ENCODE results near the gene MYO1B.
A peak's percentile ranks its signal among the peaks of the same experiment; 100 is the strongest.

MYO1B gene

DNA sequence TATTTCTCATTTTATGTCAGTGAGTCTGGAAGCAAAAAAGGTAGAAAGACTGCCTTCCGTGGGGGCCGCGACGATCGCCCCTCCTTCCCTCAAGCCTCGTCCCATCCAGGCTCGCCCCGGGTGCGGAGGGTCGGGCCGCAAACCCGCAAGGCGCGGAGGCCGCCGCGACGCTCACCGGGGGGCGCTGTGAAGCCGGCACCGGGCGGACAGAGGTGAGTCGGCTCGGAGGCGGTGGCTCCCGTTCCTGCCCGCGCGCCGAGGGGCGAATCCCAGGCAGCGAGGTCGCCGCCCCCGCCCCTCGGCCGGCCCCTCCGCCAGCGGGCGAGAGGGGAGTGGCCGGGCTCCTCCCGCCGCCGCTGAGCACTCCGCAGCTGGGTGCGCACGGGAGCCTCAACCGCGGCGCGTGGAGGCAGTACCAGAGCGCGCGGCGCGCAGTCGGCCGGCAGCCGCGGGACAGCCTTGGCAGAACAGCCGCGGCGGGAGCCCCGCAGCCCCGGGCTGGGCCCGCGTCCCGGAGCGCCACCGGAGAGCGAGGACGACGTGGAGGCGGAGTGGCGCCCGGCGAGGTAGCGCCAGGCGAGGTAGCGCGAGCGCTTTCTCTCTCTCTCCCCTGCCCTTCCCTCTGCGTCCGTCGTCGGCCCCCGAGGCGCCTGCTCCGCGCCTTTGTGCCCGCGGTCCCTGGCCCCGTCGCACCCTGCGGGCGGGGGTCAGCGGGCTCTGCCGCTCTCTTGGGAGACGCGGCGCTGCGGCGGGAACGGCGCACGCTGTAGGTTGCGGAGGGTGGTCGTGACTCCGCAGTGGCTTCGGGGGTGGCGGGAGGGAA lies at the start of gene MYO1B:
Gene MYO1B, plus strand, starts transcription at position 359 of the 823 bp plus-strand sequence. CDS start 31,492 bp downstream, outside the sequence.
- peak; percentile 92 for DNase-seq

DNA sequence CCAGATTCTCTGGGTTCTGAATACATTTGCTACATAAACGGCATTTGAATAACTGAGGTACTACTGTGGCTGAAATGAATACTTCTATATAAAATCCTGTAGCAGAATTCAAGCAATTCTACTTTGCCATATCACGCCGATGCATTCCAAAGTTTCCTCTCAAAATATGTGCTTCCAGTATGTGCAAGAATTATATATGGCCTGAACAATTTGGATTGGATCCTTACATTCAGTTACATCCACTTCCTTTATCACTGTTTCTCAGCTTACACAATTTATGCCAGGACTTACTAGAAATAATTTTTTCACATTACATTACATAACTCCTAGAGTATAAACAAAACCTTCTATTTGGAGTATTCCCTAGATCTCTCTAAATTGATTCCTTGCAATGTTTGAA lies 48.1 kb upstream of the MYO1B start:
- DNase-seq: no peak

DNA sequence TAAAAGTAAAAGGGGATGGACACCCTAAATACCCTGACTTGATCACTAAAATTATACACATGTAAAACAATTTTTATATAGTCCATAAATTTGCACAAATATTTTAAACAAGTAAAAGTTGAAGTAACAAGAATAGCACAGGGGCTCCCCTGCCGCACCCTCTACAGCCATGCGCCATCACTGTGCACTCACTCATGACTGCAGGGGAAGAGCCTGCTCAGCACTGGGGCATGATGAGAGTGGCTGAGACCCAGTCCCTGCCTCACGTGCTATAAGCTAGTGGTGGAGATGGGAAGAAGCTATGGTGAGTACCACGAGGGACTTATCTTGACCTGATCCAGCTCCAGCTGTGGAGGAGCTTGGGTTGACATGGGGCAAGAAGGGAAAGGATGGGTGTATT lies 46.9 kb upstream of the MYO1B start:
- DNase-seq: no peak

DNA sequence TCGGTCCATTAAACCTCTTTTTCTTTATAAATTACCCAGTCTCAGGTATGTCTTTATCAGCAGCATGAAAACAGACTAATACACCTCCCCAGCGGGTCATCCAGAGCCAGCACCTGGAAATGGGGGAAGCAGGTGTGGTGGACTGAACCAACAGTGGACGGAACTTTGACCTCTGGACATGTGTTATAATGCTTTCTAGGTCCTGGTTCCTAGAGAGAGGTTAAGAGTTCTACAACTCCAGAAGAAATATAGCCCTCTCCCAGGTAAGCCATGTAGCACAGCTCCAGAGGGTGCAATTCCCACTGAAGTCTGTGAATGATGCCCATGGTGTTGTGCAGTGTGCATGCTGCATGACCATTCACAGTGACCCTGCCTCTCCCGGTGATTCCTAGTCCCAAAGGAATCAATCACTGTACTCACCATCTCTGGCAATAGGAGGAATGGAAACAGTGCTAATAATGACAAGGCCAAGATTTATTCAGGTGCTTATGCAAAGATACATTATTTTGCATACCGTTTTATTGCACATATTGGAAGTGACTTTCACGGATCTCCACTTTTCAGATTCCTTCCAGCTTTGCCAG lies 45.2 kb upstream of the MYO1B start:
- no peak for DNase-seq

DNA sequence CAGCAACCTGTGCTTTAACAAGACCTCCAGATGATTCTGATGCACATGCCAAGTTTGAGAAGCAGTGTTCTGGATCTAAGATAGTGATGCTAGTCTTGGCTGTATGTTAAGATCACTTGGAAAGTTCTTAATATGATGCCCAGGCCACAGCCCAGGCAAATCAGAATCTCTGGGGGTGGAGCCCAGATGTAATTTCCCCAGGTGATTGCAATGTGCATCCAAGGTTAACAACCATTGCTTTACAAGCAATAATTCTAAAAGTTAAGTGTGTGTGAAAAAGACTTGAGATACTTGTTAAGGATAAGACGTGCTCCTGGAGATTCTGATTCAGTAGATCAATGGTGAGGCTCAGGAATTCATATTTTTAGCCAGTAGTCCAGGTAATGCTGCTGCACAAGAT lies 44.3 kb upstream of the MYO1B start:
- no peak for DNase-seq

DNA sequence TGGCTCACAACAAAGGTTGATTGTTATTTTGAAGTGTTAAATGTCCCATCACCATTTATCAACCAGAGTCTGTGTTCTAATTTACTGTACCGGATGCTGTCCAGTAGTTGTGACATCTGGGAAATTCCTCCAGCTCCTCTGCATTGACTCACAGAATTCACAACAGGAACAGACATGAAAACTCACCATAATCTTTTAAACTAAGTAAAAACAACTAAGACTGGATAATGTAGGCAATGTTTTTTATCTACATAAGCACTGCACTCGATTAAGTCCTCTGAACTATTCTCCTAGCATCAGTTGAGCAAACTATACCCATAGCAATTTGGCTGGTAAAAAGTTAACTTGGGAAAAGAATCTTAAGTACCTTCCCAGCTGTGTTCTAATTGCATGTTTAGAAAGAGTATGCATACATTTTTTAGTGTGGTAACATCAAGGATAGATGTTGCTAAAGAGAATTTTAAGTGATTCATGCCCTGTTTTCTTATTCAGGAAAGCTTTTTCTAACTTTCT lies 42.9 kb upstream of the MYO1B start:
- DNase-seq: no peak

DNA sequence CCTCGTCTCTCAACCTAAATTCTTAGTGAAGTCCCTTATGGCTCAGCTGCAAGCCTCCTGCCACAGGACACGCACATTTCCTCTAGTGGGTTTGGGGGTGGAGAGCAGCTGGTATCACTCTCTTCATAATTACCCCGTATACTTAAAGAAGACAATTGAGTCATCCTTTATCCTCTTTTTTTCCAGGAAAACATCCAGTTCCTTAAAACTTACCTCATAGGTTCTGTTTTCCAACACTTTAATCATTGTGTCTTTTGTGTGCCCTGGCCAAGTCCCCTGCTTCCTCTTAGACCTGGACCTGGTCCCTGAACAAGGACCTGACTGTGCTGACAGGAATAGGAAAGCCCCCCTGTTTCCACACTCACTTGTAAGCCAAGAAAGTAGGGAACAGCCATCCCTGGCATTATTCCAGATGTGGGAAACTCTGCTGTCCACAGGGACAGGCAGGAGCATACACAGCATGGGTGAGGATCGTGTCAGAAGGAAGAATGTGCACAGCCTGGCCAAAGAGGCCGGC lies 42.3 kb upstream of the MYO1B start:
- no peak for DNase-seq

DNA sequence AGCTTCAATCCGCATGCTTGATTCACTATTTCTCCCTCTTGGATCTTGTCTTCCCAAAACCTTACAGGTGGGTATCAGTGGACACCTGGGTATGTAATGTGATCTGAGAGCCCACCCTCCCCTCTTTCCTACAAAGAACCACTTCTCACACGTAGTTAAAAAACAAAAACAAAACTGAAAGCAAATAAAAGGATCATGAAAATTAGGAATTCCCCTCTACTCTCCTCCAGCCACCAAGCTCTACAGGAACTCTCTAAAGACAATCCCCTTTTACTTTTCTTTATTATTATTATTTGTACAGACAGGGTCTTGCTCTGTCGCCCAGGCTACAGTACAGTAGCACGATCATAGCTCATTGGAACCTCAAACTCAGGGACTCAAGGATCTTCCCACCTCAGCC lies 40.8 kb upstream of the MYO1B start:
- no peak for DNase-seq

DNA sequence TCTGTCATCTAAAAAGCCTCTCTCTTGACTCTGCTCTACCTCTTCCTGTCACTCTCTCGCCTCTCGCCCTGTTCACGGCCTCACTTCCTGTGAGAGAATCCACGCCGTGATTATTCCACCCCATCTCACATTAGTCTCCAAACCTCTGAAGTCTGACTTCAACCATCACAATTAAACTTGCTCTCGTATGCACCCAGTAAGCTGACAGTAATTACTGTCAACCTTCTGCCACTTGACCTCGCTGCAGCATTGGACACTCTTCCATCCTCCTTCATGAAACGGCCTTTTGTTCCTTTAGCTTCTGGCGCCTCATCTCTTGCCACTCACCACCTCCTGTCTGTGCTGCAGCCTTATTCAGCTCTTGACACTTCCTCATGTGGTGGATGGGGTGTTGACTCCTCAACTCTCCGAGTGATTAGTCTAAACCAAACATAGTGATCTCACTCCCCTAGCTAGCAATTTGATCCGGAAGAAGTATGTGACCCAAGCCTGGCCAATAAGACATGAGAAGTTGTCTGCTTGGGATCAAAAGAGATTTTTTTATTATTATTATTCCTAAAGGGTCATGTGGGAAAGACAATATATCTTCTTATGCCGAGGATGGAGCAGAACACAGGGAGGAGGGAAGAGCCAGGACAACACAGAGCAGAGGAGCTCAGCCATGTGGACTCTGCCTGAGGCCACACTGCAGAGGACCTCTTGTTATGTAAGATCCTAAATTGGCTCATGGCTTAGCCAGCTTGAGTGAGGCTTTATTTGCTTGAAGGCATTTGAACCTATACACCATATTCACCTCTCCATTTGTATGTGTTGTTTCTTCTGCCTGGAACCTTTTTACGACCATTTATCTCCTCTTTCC lies 38.4 kb upstream of the MYO1B start:
- no peak for DNase-seq

DNA sequence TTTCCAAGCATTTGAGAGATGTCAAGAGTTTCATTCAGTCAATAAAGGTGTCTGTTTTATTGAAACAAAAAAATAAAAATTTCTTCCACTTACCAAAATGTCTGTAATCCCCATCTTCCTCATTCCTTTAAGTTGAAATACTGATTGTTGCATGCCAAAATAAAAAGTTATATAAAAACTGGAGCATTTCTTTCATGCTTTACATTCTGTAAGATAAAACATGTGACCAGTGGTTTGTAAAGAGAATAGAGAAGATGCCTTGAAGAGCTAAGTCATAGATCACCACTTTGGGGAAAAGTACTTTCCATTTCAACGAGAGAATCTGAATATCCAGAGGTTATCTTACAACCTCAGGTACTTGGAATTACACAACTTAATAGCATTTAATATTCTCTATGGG lies 35.9 kb upstream of the MYO1B start:
- DNase-seq: no peak

DNA sequence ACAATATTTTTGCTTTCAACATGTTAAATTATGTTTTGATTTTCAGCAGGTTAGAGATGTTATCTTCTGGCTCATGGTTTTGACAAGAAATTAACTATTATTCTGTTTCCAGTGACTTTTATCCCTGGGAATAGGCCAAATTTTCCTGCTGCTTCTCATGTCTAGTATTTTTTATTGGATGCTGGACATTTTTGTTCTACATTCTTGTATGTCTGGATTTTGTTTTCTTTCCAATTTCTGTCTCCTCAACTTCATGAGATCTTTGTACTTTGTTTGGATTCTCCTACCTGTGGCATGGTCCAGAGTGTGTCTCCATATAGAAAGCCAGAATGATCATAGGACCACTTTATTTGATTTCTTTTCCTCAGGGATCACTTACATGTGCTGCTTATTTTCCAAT lies 33.1 kb upstream of the MYO1B start:
- DNase-seq: no peak

DNA sequence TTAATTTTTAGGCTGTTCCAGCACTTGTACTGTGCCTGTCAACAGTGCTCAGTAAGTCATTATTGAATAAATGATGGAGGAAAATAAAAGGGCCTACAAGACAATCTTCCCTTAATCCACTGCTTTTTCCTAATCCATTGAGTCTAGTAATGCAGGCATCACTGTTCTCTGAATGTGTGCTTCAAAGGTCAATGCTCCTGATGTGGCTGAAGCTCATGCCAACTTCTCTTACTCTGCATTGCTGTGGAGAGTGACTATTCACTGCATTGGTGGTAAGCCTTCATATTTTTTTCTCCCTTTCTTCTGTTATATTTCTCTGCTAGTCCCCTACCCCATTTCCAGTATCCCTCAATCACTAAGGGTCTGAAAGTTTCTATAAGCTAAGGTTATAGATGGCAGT lies 31.9 kb upstream of the MYO1B start:
- no peak for DNase-seq

DNA sequence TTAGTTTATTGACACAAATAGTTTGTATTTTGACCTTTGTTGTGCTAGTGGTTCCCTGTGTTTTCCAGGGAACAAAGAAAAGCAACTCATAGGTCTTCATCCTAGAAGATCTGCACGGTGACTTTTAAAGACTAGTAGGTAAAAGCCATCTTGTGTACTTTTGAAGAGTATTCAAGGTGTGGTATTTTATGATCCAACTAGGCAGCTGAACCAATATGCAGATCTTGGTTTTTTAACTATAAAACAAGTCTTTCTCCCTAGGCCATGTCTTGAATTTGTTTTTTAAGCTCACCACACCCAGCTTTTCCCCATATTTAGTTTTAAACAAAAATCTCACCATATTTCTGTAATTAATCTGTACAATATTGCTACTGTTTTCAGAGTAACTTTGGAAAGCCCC lies 30.0 kb upstream of the MYO1B start:
- no peak for DNase-seq

DNA sequence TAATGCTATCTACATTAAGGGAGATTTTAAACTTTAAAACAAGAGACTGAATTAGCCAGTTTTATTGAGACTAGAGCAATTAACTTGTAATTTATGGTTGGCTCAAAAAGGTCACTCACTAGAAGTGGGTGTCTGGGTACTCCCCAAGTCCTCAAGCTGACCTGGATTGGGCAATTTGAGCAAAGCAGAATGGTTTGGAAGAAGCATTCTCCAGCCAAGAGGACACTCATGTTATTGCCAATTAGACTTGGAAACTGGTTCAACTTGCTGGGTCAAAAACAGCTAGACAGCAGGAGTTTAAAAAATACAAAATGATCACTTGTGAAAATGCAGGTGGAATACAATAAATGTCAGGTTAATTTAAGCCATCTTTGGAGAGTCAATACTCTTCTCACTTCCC lies 29.5 kb upstream of the MYO1B start:
- DNase-seq: no peak

DNA sequence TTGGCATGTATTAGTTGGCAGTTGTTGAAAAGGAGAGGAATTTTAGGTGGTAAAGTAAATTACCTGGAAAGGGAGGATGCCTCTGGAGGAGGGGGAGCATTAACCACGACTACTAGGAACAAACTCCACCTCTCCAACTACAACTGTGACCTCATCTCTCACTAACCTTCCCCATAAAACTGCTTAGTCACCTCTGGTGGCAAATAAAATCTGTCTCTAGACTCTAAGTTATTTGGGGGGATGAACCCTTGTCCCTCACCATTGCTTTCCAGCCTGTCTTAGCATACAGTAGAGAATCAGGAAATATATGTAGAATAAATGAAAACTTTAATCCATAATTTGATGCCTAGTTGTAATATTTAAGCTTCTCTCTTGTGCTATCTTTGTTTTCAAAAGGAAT lies 27.6 kb upstream of the MYO1B start:
- DNase-seq: no peak

DNA sequence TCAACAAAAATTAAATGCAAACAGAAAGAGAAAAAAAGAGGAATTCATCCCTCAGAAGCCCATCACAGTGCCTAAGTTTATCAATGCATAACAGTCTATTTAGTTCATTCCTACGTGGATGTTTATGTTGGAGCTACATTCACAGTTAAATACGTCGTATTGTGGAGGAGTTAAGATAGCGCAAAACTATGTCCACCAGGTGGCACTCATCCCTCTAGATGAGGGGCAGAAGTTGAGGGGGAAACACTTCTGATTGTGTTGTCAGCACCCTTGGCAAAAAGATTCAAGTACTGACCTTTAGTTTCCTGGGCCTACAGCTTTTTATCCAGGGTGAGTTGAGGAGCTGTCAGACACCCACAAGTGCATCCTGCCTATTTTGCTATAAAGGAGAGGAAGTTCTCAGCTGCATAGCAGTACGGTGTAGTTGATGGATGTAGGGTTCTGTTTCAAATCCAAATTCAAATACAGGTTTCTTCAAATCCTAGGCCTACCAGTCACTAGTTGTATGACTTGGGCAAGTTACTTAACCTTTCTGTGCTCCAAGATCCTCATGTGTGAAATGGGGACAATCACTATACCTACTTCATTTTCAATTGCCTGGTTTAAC lies 26.8 kb upstream of the MYO1B start:
- peak; percentile 91 for DNase-seq

DNA sequence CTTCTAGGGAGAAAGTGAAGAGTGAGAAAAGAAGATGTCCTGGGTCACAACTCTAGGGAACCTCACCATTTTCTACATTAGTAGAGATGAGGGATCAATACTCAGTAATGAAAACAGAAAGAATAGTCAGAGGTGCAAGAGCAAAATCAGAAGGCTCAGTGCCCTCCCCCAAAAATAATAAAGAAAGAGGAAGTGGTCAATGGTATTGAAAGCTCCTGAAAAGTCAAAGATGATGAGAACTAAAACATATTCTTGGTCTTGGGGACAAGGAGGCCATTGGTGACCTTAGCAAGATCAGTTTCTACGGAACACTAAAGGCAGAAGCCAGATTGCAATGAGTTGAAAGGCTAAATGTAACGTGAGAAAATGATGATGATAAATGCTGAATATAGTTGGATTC lies 24.5 kb upstream of the MYO1B start:
- DNase-seq: no peak

DNA sequence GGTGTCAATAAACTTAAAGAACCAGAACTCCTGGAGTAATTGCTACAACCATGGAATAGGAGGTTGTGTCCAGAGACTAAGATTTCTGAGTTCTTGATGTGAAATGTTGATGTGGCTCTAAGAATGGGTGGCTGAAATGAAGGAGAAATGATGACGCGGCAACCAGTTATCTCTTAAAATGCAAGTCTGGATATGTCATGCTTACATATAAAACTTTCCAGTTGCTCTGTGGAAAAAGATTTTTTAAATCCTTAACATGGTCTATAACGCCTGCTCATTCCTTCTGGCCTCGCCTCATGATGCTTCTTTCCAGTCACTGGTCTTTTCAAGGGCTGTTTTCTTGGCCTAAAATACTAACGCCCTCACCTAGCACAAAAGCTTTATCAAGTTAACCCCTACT lies 23.5 kb upstream of the MYO1B start:
- no peak for DNase-seq

DNA sequence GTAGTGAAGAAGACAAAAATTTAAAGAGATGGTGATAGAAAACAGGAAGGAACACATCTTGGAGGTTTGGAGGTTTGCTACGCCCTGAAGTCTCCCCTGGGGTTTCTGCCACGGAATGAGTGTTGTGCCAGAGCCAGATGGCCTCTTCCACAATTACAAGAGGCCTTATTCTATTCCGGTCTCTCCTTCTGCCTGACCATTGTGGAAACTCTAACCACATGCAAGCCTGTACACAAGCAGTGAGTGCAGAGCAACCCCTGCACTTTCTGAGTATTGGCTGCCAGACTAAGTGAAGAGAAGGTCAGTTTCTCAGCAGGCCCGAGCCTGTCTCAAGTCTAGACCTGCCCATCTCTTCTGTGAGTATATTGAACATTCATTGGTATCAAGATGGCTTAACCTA lies 22.7 kb upstream of the MYO1B start:
- no peak for DNase-seq

DNA sequence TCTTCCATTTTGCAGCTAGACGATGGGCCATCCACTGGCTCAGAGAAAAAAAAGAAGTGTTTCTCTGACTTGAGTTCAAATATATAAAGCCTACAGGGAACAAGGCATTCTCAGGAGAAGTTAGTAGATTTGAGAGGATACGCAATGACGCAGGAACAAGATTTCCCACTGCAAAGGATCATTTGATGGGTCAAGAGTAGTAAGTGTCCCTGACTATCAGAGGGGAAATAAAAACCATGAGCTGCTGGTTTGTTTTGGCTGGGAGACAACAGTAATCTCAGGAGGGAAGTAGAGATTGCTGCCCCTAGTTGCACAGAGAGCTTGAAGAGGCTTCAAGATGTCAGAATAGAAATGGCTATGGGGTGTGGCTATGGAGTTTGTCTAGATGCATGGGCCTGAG lies 22.3 kb upstream of the MYO1B start:
- no peak for DNase-seq

DNA sequence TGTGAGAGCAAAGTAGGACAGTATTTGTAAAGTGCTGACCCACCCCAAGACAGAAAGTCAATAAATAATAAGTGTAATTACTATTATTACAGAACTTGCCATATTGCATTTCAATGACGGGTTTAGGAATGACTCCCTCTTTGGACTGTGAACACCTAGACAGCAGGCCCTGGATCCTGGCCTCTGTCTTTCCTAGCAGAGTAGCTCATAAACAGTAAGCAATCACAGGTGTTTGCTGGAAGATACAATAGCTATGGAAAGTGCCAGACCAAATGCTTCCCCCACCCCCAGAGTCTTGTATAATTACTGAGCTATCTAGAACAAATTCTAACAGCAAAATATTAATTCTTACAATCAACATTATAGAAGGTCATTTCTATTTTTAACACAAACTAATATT lies 20.1 kb upstream of the MYO1B start:
- no peak for DNase-seq

DNA sequence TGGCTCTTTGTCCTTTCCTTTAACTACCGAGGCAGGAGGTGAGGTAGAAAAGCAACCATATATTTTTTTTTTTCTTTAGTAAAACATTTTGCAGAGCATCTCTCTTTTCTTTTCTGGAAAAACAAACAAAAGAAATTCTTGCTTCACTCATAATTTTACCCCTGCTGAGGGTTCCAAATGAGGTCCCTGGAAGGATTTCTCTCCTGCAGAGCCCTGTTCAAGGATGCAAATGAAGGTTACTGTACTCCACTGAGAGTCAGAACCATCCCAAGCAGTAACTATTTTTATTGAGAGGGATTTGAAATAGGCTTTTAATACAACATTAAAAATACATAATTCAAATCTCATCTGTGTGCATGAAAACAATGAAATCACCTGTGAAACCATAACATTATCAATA lies 19.5 kb upstream of the MYO1B start:
- no peak for DNase-seq

DNA sequence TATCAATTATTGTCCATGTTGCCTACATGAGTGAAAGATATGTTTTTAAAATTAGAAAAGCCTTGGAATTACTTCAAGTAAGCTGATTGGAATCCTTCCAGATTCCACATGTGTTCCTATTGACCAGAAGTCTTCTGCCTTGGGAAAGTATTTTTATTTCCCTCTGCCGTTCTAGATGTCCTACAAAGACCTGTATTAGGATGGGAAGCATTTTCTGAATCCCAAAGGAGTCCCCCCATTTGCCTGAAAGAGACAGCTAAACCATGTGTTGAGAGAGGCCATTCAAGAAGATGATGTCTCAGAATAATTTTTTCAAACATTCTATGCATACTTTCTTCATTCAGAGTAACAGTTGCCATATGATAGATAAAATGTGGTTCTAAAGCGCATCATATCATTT lies 19.0 kb upstream of the MYO1B start:
- no peak for DNase-seq
